IPS-18c (cell line): Measurements from ENCODE around the gene SOBP.
"Not testable (repeated sequence)": the region's sequence is repeated elsewhere in the genome, so short reads cannot be mapped to it uniquely, and the experiment has no call there.

Experiments
- H3K4me3 ChIP-seq: 2 replicates; pipeline ENCODE4 v1.7.0; 2013; ENCODE audit warnings: low read depth, mild to moderate bottlenecking, low read length, moderate library complexity; ENCODE audit not compliant: insufficient read depth
- H3K9me3 ChIP-seq: one replicate; pipeline ENCODE4 v1.6.1; 2013; ENCODE audit warnings: mild to moderate bottlenecking, low read length, moderate library complexity; ENCODE audit not compliant: control insufficient read depth, insufficient read depth

Gene SOBP

GRCh38 chr6:107539409-107539808, 49.5 kb downstream of the SOBP start:
- Histone ChIP-seq H3K4me3 (no peak overlapping the region), H3K9me3 (no peaks in the 10 kb centered on the region)

- Histone ChIP-seq H3K4me3 (no peak overlapping the region), H3K9me3 (no peaks in the 10 kb centered on the region)
These were observed 50.0 kb downstream of the SOBP start for GRCh38 chr6:107539849-107540464.

GRCh38 chr6:107540465-107540857, 50.5 kb downstream of the SOBP start:
- no peak overlapping the region for H3K4me3 ChIP-seq
- no peaks in the 10 kb centered on the region for H3K9me3 ChIP-seq

GRCh38 chr6:107542192-107542668, 52.3 kb downstream of the SOBP start:
- Histone ChIP-seq H3K4me3 (no peak overlapping the region), H3K9me3 (no peaks in the 10 kb centered on the region)

- Histone ChIP-seq H3K4me3 (no peak overlapping the region), H3K9me3 (no peaks in the 10 kb centered on the region)
These were observed 53.2 kb downstream of the SOBP start for GRCh38 chr6:107543088-107543487.

GRCh38 chr6:107543567-107543966, 53.6 kb downstream of the SOBP start:
- H3K4me3 ChIP-seq: no peak overlapping the region
- no peaks in the 10 kb centered on the region for H3K9me3 ChIP-seq

- Histone ChIP-seq H3K9me3 (no peaks in the 10 kb centered on the region), H3K4me3 (no peak overlapping the region)
These were observed 55.8 kb downstream of the SOBP start for GRCh38 chr6:107545763-107546162.

- no peaks in the 10 kb centered on the region for H3K9me3 ChIP-seq
- H3K4me3 ChIP-seq: no peak overlapping the region
These were observed 57.0 kb downstream of the SOBP start for GRCh38 chr6:107546691-107547450.

- H3K4me3 ChIP-seq: no peak overlapping the region
- H3K9me3 ChIP-seq: no peaks in the 10 kb centered on the region
These were observed 57.5 kb downstream of the SOBP start for GRCh38 chr6:107547451-107547840.

GRCh38 chr6:107550241-107550840, 60.4 kb downstream of the SOBP start:
- H3K9me3 ChIP-seq: no peaks in the 10 kb centered on the region
- H3K4me3 ChIP-seq: no peak overlapping the region

GRCh38 chr6:107550906-107551305, 61.0 kb downstream of the SOBP start:
- H3K9me3 ChIP-seq: no peaks in the 10 kb centered on the region
- H3K4me3 ChIP-seq: no peak overlapping the region

GRCh38 chr6:107553121-107553520, 63.2 kb downstream of the SOBP start:
- not testable (repeated sequence) for H3K9me3 ChIP-seq, H3K4me3 ChIP-seq

GRCh38 chr6:107554326-107554725, 64.4 kb downstream of the SOBP start:
- H3K4me3 ChIP-seq: no peak overlapping the region

GRCh38 chr6:107554918-107555317, 65.0 kb downstream of the SOBP start:
- H3K4me3 ChIP-seq: no peak overlapping the region
- H3K9me3 ChIP-seq: no peaks in the 10 kb centered on the region

More at GRCh38 chr6:107554326-107554725, 64.4 kb downstream of the SOBP start:
- H3K9me3 ChIP-seq: no peaks in the 10 kb centered on the region

GRCh38 chr6:107555449-107555848, 65.5 kb downstream of the SOBP start:
- Histone ChIP-seq H3K9me3 (no peaks in the 10 kb centered on the region), H3K4me3 (no peak overlapping the region)

GRCh38 chr6:107556082-107556481, 66.2 kb downstream of the SOBP start:
- H3K4me3 ChIP-seq: no peak overlapping the region
- H3K9me3 ChIP-seq: no peaks in the 10 kb centered on the region

GRCh38 chr6:107557698-107558097, 67.8 kb downstream of the SOBP start:
- H3K4me3 ChIP-seq: no peak overlapping the region
- no peaks in the 10 kb centered on the region for H3K9me3 ChIP-seq

GRCh38 chr6:107560657-107561056, 70.7 kb downstream of the SOBP start:
- Histone ChIP-seq H3K9me3 (no peaks in the 10 kb centered on the region), H3K4me3 (no peak overlapping the region)
